ENCODE measurements around the gene DDX51. TPM values are rescaled to one million over a fixed set of nuclear protein-coding genes. Genes with fewer than 3 reads are reported as not detected.
"Not testable (repeated sequence)": the region's sequence is repeated elsewhere in the genome, so short reads cannot be mapped to it uniquely, and the experiment has no call there.

The DDX51 gene
- total and polyA plus RNA-seq, 2 of the 13 experiments (the other 11 are each of a cell fraction or from before 2014, with no cell fraction given) = 10.1 TPM

- POLR2A ChIA-PET; H3K9me3 ChIP-seq (ENCODE audit: low read length); H4K20me1 ChIP-seq (ENCODE audit: insufficient read depth, low read length); H3K36me3 ChIP-seq (replicated peaks in 1 of 2; ENCODE audit: control insufficient read depth in 1 of 2, insufficient read depth in 2 of 2, low read length in 2 of 2); ATAC-seq; H2AFZ ChIP-seq (ENCODE audit: low read length); BruUV-seq (replicated peaks); H3K4me3 ChIP-seq (replicated peaks in 1 of 3; ENCODE audit: insufficient read depth in 1 of 3, low read depth in 2 of 3, low read length in 3 of 3); in situ Hi-C loops (cut with HindIII; ENCODE audit: extremely low pct_ligation_motif_present, low pct_unique_long_range_greater_than_20kb); H3K79me2 ChIP-seq (ENCODE audit: insufficient read depth, low read length); H3K4me2 ChIP-seq (ENCODE audit: low read depth, low read length); H3K27me3 ChIP-seq (ENCODE audit: control insufficient read depth in 1 of 2, insufficient read depth in 2 of 2, low read length in 2 of 2); DNase-seq (ENCODE audit: low spot score); intact Hi-C loops (cut with micrococcal nuclease; ENCODE audit: unreplicated experiment); FAIRE-seq; H3K9ac ChIP-seq (ENCODE audit: insufficient read depth, low read depth, low read length); CTCF ChIA-PET (ENCODE audit: low intra/inter-chr PET ratio, low total read pairs); H3K4me1 ChIP-seq (ENCODE audit: insufficient read depth, low read length); H3K27ac ChIP-seq (ENCODE audit: extremely low read length, insufficient read depth, low read length): not testable (repeated sequence)
- WGBS (ENCODE audit: low lambda C conversion rate) = 93% methylated on average over 32 of the region's 39 CpGs
- TF ChIP-seq HNRNPL (IDR thresholded peaks at IDR 0.05; ENCODE audit: low read depth, low read length) = peak; percentile 97
These were observed 9.4 kb downstream of the DDX51 start for GRCh38 chr12:132134653-132135183.

- 49% methylated on average over 13 of the region's 27 CpGs for WGBS (ENCODE audit: low lambda C conversion rate)
- POLR2A ChIA-PET = no interaction called here
- in situ Hi-C loops (cut with HindIII; ENCODE audit: extremely low pct_ligation_motif_present, low pct_unique_long_range_greater_than_20kb) (no loop called here), intact Hi-C loops (cut with micrococcal nuclease; ENCODE audit: unreplicated experiment) (no loop called here)
- Histone ChIP-seq H4K20me1 (ENCODE audit: insufficient read depth, low read length) (no peaks in the 10 kb centered on the region), H3K36me3 (replicated peaks in 1 of 2; ENCODE audit: control insufficient read depth in 1 of 2, insufficient read depth in 2 of 2, low read length in 2 of 2) (peaks cover 3 to 5% of the 10 kb centered on the region in 2 experiments; a peak in 3 of 5 replicates), H3K4me1 (ENCODE audit: insufficient read depth, low read length) (no peaks in the 10 kb centered on the region), H3K9ac (ENCODE audit: insufficient read depth, low read depth, low read length) (no peak overlapping the region), H2AFZ (ENCODE audit: low read length) (no peak overlapping the region), H3K4me3 (replicated peaks in 1 of 3; ENCODE audit: insufficient read depth in 1 of 3, low read depth in 2 of 3, low read length in 3 of 3) (no peak overlapping the region), H3K4me2 (ENCODE audit: low read depth, low read length) (no peak overlapping the region), H3K79me2 (ENCODE audit: insufficient read depth, low read length) (no peaks in the 10 kb centered on the region), H3K27me3 (ENCODE audit: control insufficient read depth in 1 of 2, insufficient read depth in 2 of 2, low read length in 2 of 2) (no peaks in the 10 kb centered on the region), H3K27ac (ENCODE audit: extremely low read length, insufficient read depth, low read length) (no peak overlapping the region), H3K9me3 (ENCODE audit: low read length) (no peaks in the 10 kb centered on the region)
- CTCF ChIA-PET (ENCODE audit: low intra/inter-chr PET ratio, low total read pairs) = no interaction called here
- BruUV-seq (replicated peaks) = no TSS peak
- ATAC-seq (peak; percentile 84), FAIRE-seq (no peak), DNase-seq (ENCODE audit: low spot score) (no peak)
- TF ChIP-seq LCORL (IDR thresholded peaks at IDR 0.05) (no peak), LCORL (CRISPR knock-in tag; IDR thresholded peaks at IDR 0.05) (no peak), RBM39 (IDR thresholded peaks at IDR 0.05; ENCODE audit: low read depth, low read length, poor library complexity, severe bottlenecking) (no peak), CTCF (CRISPR knock-in tag; IDR thresholded peaks at IDR 0.05) (peak; percentile 19; the same call in 1 of the 2 replicates), LBX2 (CRISPR knock-in tag; IDR thresholded peaks at IDR 0.05; ENCODE audit: borderline replicate concordance) (no peak), NFYC (CRISPR knock-in tag; IDR thresholded peaks at IDR 0.05) (no peak), ZNF678 (CRISPR knock-in tag; IDR thresholded peaks at IDR 0.05) (no peak)
- TF ChIP-seq, protein P1, sequence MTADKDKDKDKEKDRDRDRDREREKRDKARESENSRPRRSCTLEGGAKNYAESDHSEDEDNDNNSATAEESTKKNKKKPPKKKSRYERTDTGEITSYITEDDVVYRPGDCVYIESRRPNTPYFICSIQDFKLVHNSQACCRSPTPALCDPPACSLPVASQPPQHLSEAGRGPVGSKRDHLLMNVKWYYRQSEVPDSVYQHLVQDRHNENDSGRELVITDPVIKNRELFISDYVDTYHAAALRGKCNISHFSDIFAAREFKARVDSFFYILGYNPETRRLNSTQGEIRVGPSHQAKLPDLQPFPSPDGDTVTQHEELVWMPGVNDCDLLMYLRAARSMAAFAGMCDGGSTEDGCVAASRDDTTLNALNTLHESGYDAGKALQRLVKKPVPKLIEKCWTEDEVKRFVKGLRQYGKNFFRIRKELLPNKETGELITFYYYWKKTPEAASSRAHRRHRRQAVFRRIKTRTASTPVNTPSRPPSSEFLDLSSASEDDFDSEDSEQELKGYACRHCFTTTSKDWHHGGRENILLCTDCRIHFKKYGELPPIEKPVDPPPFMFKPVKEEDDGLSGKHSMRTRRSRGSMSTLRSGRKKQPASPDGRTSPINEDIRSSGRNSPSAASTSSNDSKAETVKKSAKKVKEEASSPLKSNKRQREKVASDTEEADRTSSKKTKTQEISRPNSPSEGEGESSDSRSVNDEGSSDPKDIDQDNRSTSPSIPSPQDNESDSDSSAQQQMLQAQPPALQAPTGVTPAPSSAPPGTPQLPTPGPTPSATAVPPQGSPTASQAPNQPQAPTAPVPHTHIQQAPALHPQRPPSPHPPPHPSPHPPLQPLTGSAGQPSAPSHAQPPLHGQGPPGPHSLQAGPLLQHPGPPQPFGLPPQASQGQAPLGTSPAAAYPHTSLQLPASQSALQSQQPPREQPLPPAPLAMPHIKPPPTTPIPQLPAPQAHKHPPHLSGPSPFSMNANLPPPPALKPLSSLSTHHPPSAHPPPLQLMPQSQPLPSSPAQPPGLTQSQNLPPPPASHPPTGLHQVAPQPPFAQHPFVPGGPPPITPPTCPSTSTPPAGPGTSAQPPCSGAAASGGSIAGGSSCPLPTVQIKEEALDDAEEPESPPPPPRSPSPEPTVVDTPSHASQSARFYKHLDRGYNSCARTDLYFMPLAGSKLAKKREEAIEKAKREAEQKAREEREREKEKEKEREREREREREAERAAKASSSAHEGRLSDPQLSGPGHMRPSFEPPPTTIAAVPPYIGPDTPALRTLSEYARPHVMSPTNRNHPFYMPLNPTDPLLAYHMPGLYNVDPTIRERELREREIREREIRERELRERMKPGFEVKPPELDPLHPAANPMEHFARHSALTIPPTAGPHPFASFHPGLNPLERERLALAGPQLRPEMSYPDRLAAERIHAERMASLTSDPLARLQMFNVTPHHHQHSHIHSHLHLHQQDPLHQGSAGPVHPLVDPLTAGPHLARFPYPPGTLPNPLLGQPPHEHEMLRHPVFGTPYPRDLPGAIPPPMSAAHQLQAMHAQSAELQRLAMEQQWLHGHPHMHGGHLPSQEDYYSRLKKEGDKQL (CRISPR knock-in tag; IDR thresholded peaks at IDR 0.05; ENCODE audit: low read depth) = no peak
These were observed 10.0 kb downstream of the DDX51 start for GRCh38 chr12:132133952-132134652.
